Panc1 (cell line): Measurements from ENCODE around the gene NCOA6. TPM values are rescaled to one million over a fixed set of nuclear protein-coding genes. Genes with fewer than 3 reads are reported as not detected.

Source experiments
- ATAC-seq: fragments of 200-7000 bp; cut with Tn5 transposase; 2 replicates; pipeline ENCODE4 v1.9.1; 2020; ENCODE audit warnings: mild to moderate bottlenecking, moderate library complexity
- BruUV-seq: library from RNA; stranded (reverse); fragments of 400-500 nt; replicated peaks from 2 replicates; lab custom pipeline; 2021; lab: Mats Ljungman, UMichigan
- CTCF ChIA-PET: fragments of 300-600 bp; sonication (Branson Sonifier 250); formaldehyde crosslinking; loops from one replicate; lab custom pipeline; 2022; ENCODE audit warnings: antibody characterized with exemption; lab: Charles Lee
- POLR2A ChIA-PET: fragments of 300-600 bp; sonication (Branson Sonifier 250); formaldehyde crosslinking; loops from one replicate; lab custom pipeline; 2022; ENCODE audit warnings: antibody characterized with exemption; lab: Charles Lee
- DNase-seq: peaks from one replicate; pipeline ENCODE4 v3.0.0-alpha.2; 2010; ENCODE audit warnings: low read depth, low spot score
- H3K27ac ChIP-seq: 2 replicates; pipeline ENCODE4 v1.5.1; 2011; ENCODE audit warnings: mild to moderate bottlenecking, low read length, inconsistent platforms
- H3K27me3 ChIP-seq: fragments of 200-500 bp; sonication (Bioruptor generic); 2 replicates; pipeline ENCODE4 v1.6.0; 2014; ENCODE audit warnings: low read length, inconsistent platforms; ENCODE audit not compliant: control insufficient read depth, insufficient read depth
- H3K36me3 ChIP-seq: fragments of 200-500 bp; sonication (Bioruptor generic); 2 replicates; pipeline ENCODE4 v1.5.1; 2014; ENCODE audit warnings: inconsistent platforms, mild to moderate bottlenecking, low read length, moderate library complexity; ENCODE audit not compliant: control insufficient read depth, insufficient read depth
- H3K4me1 ChIP-seq: 2 replicates; pipeline ENCODE4 v1.5.1; 2011; ENCODE audit warnings: inconsistent platforms, mild to moderate bottlenecking, low read length, moderate library complexity; ENCODE audit not compliant: control insufficient read depth, insufficient read depth
- H3K4me3 ChIP-seq, 2 experiments: 2 replicates each; pipeline ENCODE4 v1.5.1; 2011 to 2012; ENCODE audit warnings: low read depth in 2 of 2, low read length in 2 of 2, mild to moderate bottlenecking in 2 of 2, inconsistent platforms in 1 of 2, moderate library complexity in 1 of 2
- H3K9me3 ChIP-seq: fragments of 200-500 bp; sonication (Bioruptor generic); 2 replicates; pipeline ENCODE4 v1.5.1; 2014; ENCODE audit warnings: low read depth, mild to moderate bottlenecking, inconsistent platforms, low read length, moderate library complexity; ENCODE audit not compliant: control insufficient read depth, insufficient read depth
- CTCF ChIP-seq: fragments of 450-650 bp; IDR thresholded peaks from 2 replicates; pipeline ENCODE4 v1.5.1; 2017; ENCODE audit warnings: mild to moderate bottlenecking
- POLR2AphosphoS5 ChIP-seq: IDR thresholded peaks from 2 replicates; pipeline ENCODE4 v1.6.1; 2012; ENCODE audit warnings: mild to moderate bottlenecking, low read depth, low read length, moderate library complexity
- SIN3A ChIP-seq: IDR thresholded peaks from 2 replicates; pipeline ENCODE4 v1.6.1; 2012; ENCODE audit warnings: low read depth, mild to moderate bottlenecking, low read length, moderate library complexity, borderline replicate concordance; ENCODE audit not compliant: insufficient read depth
- TCF7L2 ChIP-seq: IDR thresholded peaks from 2 replicates; pipeline ENCODE4 v1.6.1; 2011; ENCODE audit warnings: mild to moderate bottlenecking, low read depth, low read length, inconsistent platforms
- in situ Hi-C: cut with HindIII; loops from 2 replicates; pipeline ENCODE4 v1.10.0; 2016; ENCODE audit warnings: low sequenced_read_pairs, low pct_unique_long_range_greater_than_20kb
- intact Hi-C: fragments of 100-400 bp; cut with micrococcal nuclease; formaldehyde crosslinking; loops from one replicate; pipeline ENCODE4 v1.10.0; 2022; ENCODE audit not compliant: unreplicated experiment
- total RNA-seq: library from RNA; stranded (reverse); gene quantifications from one replicate; pipeline ENCODE4 v1.2.1, GENCODE V29; 2021; ENCODE audit not compliant: unreplicated experiment
- TF ChIP-seq, protein P1 (sequence below), 2 experiments: IDR thresholded peaks; 2 replicates each; pipeline ENCODE4 v1.6.1; 2011 to 2012; ENCODE audit warnings: low read depth in 2 of 2, control low read depth in 1 of 2, low read length in 1 of 2, mild to moderate bottlenecking in 1 of 2, moderate library complexity in 1 of 2; ENCODE audit not compliant: insufficient read depth in 1 of 2

NCOA6 gene
- total RNA-seq, 1 experiment from 2014 or later: 28.9 TPM

GRCh38 chr20:34824452-34824805 is 1.0 kb downstream of the NCOA6 start:
- Histone ChIP-seq H3K36me3 (no peaks in the 10 kb centered on the region; the same call in 1 of the 2 replicates), H3K4me3 (peak overlapping the region; percentile 86 to 96), H3K27ac (peak overlapping the region; percentile 92), H3K9me3 (no peaks in the 10 kb centered on the region), H3K27me3 (no peaks in the 10 kb centered on the region), H3K4me1 (peaks cover 4% of the 10 kb centered on the region; the same call in 1 of the 2 replicates)
- intact Hi-C loops: no loop called here
- ChIA-PET CTCF (no interaction called here), POLR2A (interaction anchor here (0.6 kb wide), 2 partner anchors 48 to 589 kb away, joined by 3 to 9 read pairs; no protein-coding TSS in a partner anchor)
- TF ChIP-seq CTCF: no peak
- TF ChIP-seq, protein P1, sequence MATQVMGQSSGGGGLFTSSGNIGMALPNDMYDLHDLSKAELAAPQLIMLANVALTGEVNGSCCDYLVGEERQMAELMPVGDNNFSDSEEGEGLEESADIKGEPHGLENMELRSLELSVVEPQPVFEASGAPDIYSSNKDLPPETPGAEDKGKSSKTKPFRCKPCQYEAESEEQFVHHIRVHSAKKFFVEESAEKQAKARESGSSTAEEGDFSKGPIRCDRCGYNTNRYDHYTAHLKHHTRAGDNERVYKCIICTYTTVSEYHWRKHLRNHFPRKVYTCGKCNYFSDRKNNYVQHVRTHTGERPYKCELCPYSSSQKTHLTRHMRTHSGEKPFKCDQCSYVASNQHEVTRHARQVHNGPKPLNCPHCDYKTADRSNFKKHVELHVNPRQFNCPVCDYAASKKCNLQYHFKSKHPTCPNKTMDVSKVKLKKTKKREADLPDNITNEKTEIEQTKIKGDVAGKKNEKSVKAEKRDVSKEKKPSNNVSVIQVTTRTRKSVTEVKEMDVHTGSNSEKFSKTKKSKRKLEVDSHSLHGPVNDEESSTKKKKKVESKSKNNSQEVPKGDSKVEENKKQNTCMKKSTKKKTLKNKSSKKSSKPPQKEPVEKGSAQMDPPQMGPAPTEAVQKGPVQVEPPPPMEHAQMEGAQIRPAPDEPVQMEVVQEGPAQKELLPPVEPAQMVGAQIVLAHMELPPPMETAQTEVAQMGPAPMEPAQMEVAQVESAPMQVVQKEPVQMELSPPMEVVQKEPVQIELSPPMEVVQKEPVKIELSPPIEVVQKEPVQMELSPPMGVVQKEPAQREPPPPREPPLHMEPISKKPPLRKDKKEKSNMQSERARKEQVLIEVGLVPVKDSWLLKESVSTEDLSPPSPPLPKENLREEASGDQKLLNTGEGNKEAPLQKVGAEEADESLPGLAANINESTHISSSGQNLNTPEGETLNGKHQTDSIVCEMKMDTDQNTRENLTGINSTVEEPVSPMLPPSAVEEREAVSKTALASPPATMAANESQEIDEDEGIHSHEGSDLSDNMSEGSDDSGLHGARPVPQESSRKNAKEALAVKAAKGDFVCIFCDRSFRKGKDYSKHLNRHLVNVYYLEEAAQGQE (IDR thresholded peaks at IDR 0.05; ENCODE audit: insufficient read depth in 1 of 2, low read depth in 2 of 2, low read length in 1 of 2): no peak
- no peak for TF ChIP-seq POLR2AphosphoS5
- no peak for TF ChIP-seq SIN3A
- TF ChIP-seq TCF7L2: no peak
- BruUV-seq: no TSS peak
- ATAC-seq (peak; percentile 71), DNase-seq (peak; percentile 46)
- in situ Hi-C loops: no loop called here

- TF ChIP-seq, protein P1 (IDR thresholded peaks at IDR 0.05; ENCODE audit: insufficient read depth in 1 of 2, low read depth in 2 of 2, low read length in 1 of 2): no peak
- TF ChIP-seq CTCF (no peak), POLR2AphosphoS5 (no peak), TCF7L2 (no peak), SIN3A (no peak)
- Histone ChIP-seq H3K4me3 (peak overlapping the region; percentile 86 to 96), H3K36me3 (no peaks in the 10 kb centered on the region; the same call in 1 of the 2 replicates), H3K4me1 (peaks cover 4% of the 10 kb centered on the region; the same call in 1 of the 2 replicates), H3K9me3 (no peaks in the 10 kb centered on the region), H3K27ac (peak overlapping the region; percentile 92), H3K27me3 (no peaks in the 10 kb centered on the region)
- no peak for DNase-seq
- ChIA-PET CTCF (no interaction called here), POLR2A (interaction anchor here (0.6 kb wide), 2 partner anchors 48 to 589 kb away, joined by 3 to 9 read pairs; no protein-coding TSS in a partner anchor)
- in situ Hi-C loops: no loop called here
- intact Hi-C loops: no loop called here
- no peak for ATAC-seq
- no TSS peak for BruUV-seq
Observed at GRCh38 chr20:34824026-34824425, 1.4 kb downstream of the NCOA6 start.
